Liver (tissue), 9 donors: ENCODE data around the gene CEP128. TPM values are rescaled to one million over a fixed set of nuclear protein-coding genes. Genes with fewer than 3 reads are reported as not detected.

Experiments
- DNase-seq: peaks from one replicate; pipeline ENCODE4 v3.0.0-alpha.2; 2017; ENCODE audit warnings: low spot score
- H3K27ac ChIP-seq, 2 donors: one replicate each; pipeline ENCODE4 v1.7.0; 2013; ENCODE audit warnings: inconsistent platforms in 2 of 2, low read length in 2 of 2, control low read depth in 1 of 2, low read depth in 1 of 2, mild to moderate bottlenecking in 1 of 2
- H3K27me3 ChIP-seq, 4 donors: one replicate each; pipeline versions ENCODE4 v1.6.1 to v1.7.0; 2013; ENCODE audit warnings: low read length in 3 of 4, inconsistent platforms in 1 of 4, mild to moderate bottlenecking in 1 of 4, moderate library complexity in 1 of 4; ENCODE audit not compliant: control insufficient read depth in 4 of 4, insufficient read depth in 4 of 4
- H3K36me3 ChIP-seq, 4 donors: one replicate each; pipeline versions ENCODE4 v1.6.1 to v1.7.0; 2013; ENCODE audit warnings: low read length in 3 of 4, mild to moderate bottlenecking in 3 of 4, low read depth in 1 of 4, moderate library complexity in 1 of 4; ENCODE audit not compliant: control insufficient read depth in 4 of 4, insufficient read depth in 3 of 4
- H3K4me1 ChIP-seq, 4 donors: one replicate each; pipeline versions ENCODE4 v1.6.1 to v1.7.0; 2013; ENCODE audit warnings: low read length in 3 of 4, mild to moderate bottlenecking in 3 of 4, moderate library complexity in 1 of 4; ENCODE audit not compliant: control insufficient read depth in 4 of 4, insufficient read depth in 4 of 4
- H3K4me3 ChIP-seq, 3 donors: one replicate each; pipeline versions ENCODE4 v1.6.1 to v1.7.0; 2013; ENCODE audit warnings: low read length in 3 of 3, control low read depth in 1 of 3, low read depth in 1 of 3, mild to moderate bottlenecking in 1 of 3
- H3K9ac ChIP-seq, 2 donors: one replicate each; pipeline ENCODE4 v1.7.0; 2013; ENCODE audit warnings: low read length in 2 of 2, mild to moderate bottlenecking in 2 of 2, moderate library complexity in 2 of 2, control low read depth in 1 of 2, low read depth in 1 of 2
- H3K9me3 ChIP-seq, 4 donors: one replicate each; pipeline versions ENCODE4 v1.6.1 to v1.7.0; 2013; ENCODE audit warnings: low read length in 3 of 4; ENCODE audit not compliant: control insufficient read depth in 4 of 4
- ATF3 ChIP-seq: IDR thresholded peaks from 2 replicates; pipeline ENCODE4 v1.6.1; 2016; ENCODE audit warnings: antibody characterized with exemption
- CTCF ChIP-seq: fragments of 150-350 bp; IDR thresholded peaks from 2 replicates; pipeline ENCODE4 v1.5.1; 2017; ENCODE audit warnings: improper control_type of control experiment, low read depth, low read length; ENCODE audit not compliant: missing input control
- EGR1 ChIP-seq, 2 donors: IDR thresholded peaks; 2 replicates each; pipeline ENCODE4 v1.6.1; 2016 to 2018; ENCODE audit warnings: antibody characterized with exemption in 2 of 2, low read depth in 2 of 2
- FOXA1 ChIP-seq: IDR thresholded peaks from 2 replicates; pipeline ENCODE4 v1.6.1; 2016; ENCODE audit warnings: antibody characterized with exemption
- FOXA2 ChIP-seq: IDR thresholded peaks from 2 replicates; pipeline ENCODE4 v1.6.1; 2016; ENCODE audit warnings: antibody characterized with exemption
- GABPA ChIP-seq, 2 donors: IDR thresholded peaks in 1 of 2; conservative IDR thresholded peaks in 1 of 2; 2 replicates each; pipeline ENCODE4 v1.6.1; 2016; ENCODE audit warnings: antibody characterized with exemption in 2 of 2, mild to moderate bottlenecking in 1 of 2, moderate library complexity in 1 of 2
- HNF4A ChIP-seq, 2 donors: conservative IDR thresholded peaks; 2 replicates each; pipeline ENCODE4 v1.6.1; 2016; ENCODE audit warnings: antibody characterized with exemption in 2 of 2, mild to moderate bottlenecking in 2 of 2
- HNF4G ChIP-seq: IDR thresholded peaks from 2 replicates; pipeline ENCODE4 v1.6.1; 2016; ENCODE audit warnings: antibody characterized with exemption
- JUND ChIP-seq, 2 donors: IDR thresholded peaks; 2 replicates each; pipeline ENCODE4 v1.6.1; 2016; ENCODE audit warnings: antibody characterized with exemption in 2 of 2
- NR2F2 ChIP-seq: IDR thresholded peaks from 2 replicates; pipeline ENCODE4 v1.6.1; 2016; ENCODE audit warnings: antibody characterized with exemption
- RAD21 ChIP-seq, 2 donors: IDR thresholded peaks; 2 replicates each; pipeline ENCODE4 v1.6.1; 2016; ENCODE audit warnings: antibody characterized with exemption in 2 of 2, mild to moderate bottlenecking in 2 of 2
- REST ChIP-seq: IDR thresholded peaks from 2 replicates; pipeline ENCODE4 v1.6.1; 2016; ENCODE audit warnings: antibody characterized with exemption, mild to moderate bottlenecking
- RXRA ChIP-seq, 2 donors: IDR thresholded peaks; 2 replicates each; pipeline ENCODE4 v1.6.1; 2017 to 2018; ENCODE audit warnings: antibody characterized with exemption in 2 of 2, mild to moderate bottlenecking in 1 of 2
- SP1 ChIP-seq: IDR thresholded peaks from 2 replicates; pipeline ENCODE4 v1.6.1; 2018; ENCODE audit warnings: antibody characterized with exemption, mild to moderate bottlenecking
- TAF1 ChIP-seq: conservative IDR thresholded peaks from 2 replicates; pipeline ENCODE4 v1.6.1; 2016; ENCODE audit warnings: antibody characterized with exemption, mild to moderate bottlenecking
- YY1 ChIP-seq: IDR thresholded peaks from 2 replicates; pipeline ENCODE4 v1.6.1; 2016; ENCODE audit warnings: antibody characterized with exemption, mild to moderate bottlenecking
- ZBTB33 ChIP-seq: IDR thresholded peaks from 2 replicates; pipeline ENCODE4 v1.6.1; 2016; ENCODE audit warnings: antibody characterized with exemption
- WGBS: extraction: QIAGEN DNeasy Blood & Tissue Kit; methylation state at CpG from one replicate; pipeline ENCODE4 v1.1.7; 2013; 5-methylcytosine and 5-hydroxymethylcytosine counted together
- polyA plus RNA-seq, 2 donors: library from polyadenylated mRNA; stranded (reverse) in 1 of 2; unstranded in 1 of 2; fragments of 200-250 nt in 1 of 2; fragments of >200 nt in 1 of 2; fragmentation: Nextera tagmentation in 1 of 2; extraction: Ambion mirVana in 1 of 2; gene quantifications; one replicate each; pipeline versions ENCODE4 v1.2.1 to v1.2.3, GENCODE V29; 2013 to 2015
- total RNA-seq, 2 donors: library from RNA; depleted of rRNA; stranded (reverse); fragments of >200 nt; gene quantifications; one replicate each; pipeline ENCODE4 v1.2.3, GENCODE V29; 2014
- donor health status: healthy.
- donor health status: healthy.
- donor health status: healthy.
- donor health status: healthy.
- donor health status: healthy.

CEP128 gene
- total and polyA plus RNA-seq, 4 donors, result 0.27 to 3.8 (median 1.4) TPM

- no peaks in the 10 kb centered on the region for H3K9me3 ChIP-seq
- WGBS, result 93% methylated on average over 1 of the region's 1 CpG
- no peak for DNase-seq
Measured at GRCh38 chr14:80624581-80624980, 317.0 kb downstream of the CEP128 start.

More at GRCh38 chr14:80624581-80624980, 317.0 kb downstream of the CEP128 start:
- Histone ChIP-seq H3K9ac (no peak overlapping the region), H3K27me3 (no peaks in the 10 kb centered on the region), H3K4me3 (no peak overlapping the region), H3K4me1 (peaks cover 0 to 9% (median 2%) of the 10 kb centered on the region in 4 donors), H3K36me3 (no peaks in the 10 kb centered on the region), H3K27ac (no peak overlapping the region)
- TF ChIP-seq RXRA (IDR thresholded peaks at IDR 0.05) (no peak), NR2F2 (no peak), YY1 (no peak), RAD21 (IDR thresholded peaks at IDR 0.05) (no peak), EGR1 (IDR thresholded peaks at IDR 0.05; ENCODE audit: low read depth in 2 of 2) (no peak), FOXA1 (no peak), SP1 (no peak), GABPA (IDR thresholded peaks at IDR 0.05 in 1 of 2, conservative IDR thresholded peaks at IDR 0.05 in 1 of 2) (no peak), ATF3 (no peak), FOXA2 (no peak), CTCF (no peak), TAF1 (no peak), ZBTB33 (no peak), HNF4G (no peak), REST (no peak), JUND (IDR thresholded peaks at IDR 0.05) (no peak), HNF4A (conservative IDR thresholded peaks at IDR 0.05) (no peak)
